Ishikawa (cell line): Measurements from ENCODE around the gene PCBP3.

Source experiments
- CEBPB ChIP-seq: IDR thresholded peaks from 2 replicates; pipeline ENCODE4 v1.6.1; 2012
- CREB1 ChIP-seq: IDR thresholded peaks from 2 replicates; pipeline ENCODE4 v1.6.1; 2012; ENCODE audit warnings: low read depth
- EP300 ChIP-seq: IDR thresholded peaks from 2 replicates; pipeline ENCODE4 v1.6.1; 2012; ENCODE audit warnings: borderline replicate concordance
- FOXM1 ChIP-seq: IDR thresholded peaks from 2 replicates; pipeline ENCODE4 v1.6.1; 2012; ENCODE audit warnings: low read depth, borderline replicate concordance
- RAD21 ChIP-seq: IDR thresholded peaks from 2 replicates; pipeline ENCODE4 v1.6.1; 2012; ENCODE audit warnings: low read depth
- REST ChIP-seq: IDR thresholded peaks from 2 replicates; pipeline ENCODE4 v1.6.1; 2012; ENCODE audit warnings: low read depth, mild to moderate bottlenecking
- TAF1 ChIP-seq: IDR thresholded peaks from 2 replicates; pipeline ENCODE4 v1.6.1; 2012; ENCODE audit warnings: low read depth, mild to moderate bottlenecking
- TCF12 ChIP-seq: IDR thresholded peaks from 2 replicates; pipeline ENCODE4 v1.6.1; 2012; ENCODE audit warnings: low read depth
- YY1 ChIP-seq: IDR thresholded peaks from 2 replicates; pipeline ENCODE4 v1.6.1; 2012; ENCODE audit warnings: low read depth
- ZBTB7A ChIP-seq: IDR thresholded peaks from 2 replicates; pipeline ENCODE4 v1.6.1; 2012; ENCODE audit warnings: low read depth

GRCh38 chr21:45920824-45921600, 277.5 kb downstream of the PCBP3 start:
- no peak for TF ChIP-seq EP300
- no peak for TF ChIP-seq RAD21
- TF ChIP-seq TCF12: no peak
- no peak for TF ChIP-seq TAF1
- no peak for TF ChIP-seq YY1
- no peak for TF ChIP-seq REST
- no peak for TF ChIP-seq CEBPB
- TF ChIP-seq CREB1: no peak
- TF ChIP-seq ZBTB7A: no peak
- no peak for TF ChIP-seq FOXM1
